ENCODE data around the gene SIDT2. TPM values are rescaled to one million over a fixed set of nuclear protein-coding genes. Genes with fewer than 3 reads are reported as not detected.

The SIDT2 gene
- total and polyA plus RNA-seq, 2 of the 8 experiments (the other 6 are each of a cell fraction or from before 2014, with no cell fraction given): 18.5 to 21.1 TPM

DNA sequence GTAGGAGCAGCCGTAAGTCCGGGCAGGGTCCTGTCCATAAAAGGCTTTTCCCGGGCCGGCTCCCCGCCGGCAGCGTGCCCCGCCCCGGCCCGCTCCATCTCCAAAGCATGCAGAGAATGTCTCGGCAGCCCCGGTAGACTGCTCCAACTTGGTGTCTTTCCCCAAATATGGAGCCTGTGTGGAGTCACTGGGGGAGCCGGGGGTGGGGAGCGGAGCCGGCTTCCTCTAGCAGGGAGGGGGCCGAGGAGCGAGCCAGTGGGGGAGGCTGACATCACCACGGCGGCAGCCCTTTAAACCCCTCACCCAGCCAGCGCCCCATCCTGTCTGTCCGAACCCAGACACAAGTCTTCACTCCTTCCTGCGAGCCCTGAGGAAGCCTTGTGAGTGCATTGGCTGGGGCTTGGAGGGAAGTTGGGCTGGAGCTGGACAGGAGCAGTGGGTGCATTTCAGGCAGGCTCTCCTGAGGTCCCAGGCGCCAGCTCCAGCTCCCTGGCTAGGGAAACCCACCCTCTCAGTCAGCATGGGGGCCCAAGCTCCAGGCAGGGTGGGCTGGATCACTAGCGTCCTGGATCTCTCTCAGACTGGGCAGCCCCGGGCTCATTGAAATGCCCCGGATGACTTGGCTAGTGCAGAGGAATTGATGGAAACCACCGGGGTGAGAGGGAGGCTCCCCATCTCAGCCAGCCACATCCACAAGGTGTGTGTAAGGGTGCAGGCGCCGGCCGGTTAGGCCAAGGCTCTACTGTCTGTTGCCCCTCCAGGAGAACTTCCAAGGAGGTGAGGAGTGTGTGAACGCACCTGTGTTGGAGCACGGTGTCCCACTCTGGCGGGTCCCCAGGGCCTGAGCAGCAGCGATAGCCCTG, 20.7 kb downstream of the SIDT2 start, which contains the start of gene TAGLN (continued):
- TF ChIP-seq TAF1 (IDR thresholded peaks at IDR 0.05; ENCODE audit: low read depth, low read length): peak; percentile 81
- peak; percentile 39 to 81 for TF ChIP-seq POLR2A (IDR thresholded peaks at IDR 0.05; ENCODE audit: control extremely low read depth in 1 of 2, low read depth in 2 of 2, low read length in 2 of 2)
- TF ChIP-seq SRF (IDR thresholded peaks at IDR 0.05; ENCODE audit: low read depth, low read length): peak; percentile 96
- TF ChIP-seq RFX5 (IDR thresholded peaks at IDR 0.05; ENCODE audit: borderline replicate concordance, low read depth, low read length): no peak
- TF ChIP-seq, protein P1, sequence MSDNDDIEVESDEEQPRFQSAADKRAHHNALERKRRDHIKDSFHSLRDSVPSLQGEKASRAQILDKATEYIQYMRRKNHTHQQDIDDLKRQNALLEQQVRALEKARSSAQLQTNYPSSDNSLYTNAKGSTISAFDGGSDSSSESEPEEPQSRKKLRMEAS (IDR thresholded peaks at IDR 0.05): no peak
- no peak for TF ChIP-seq CEBPB (IDR thresholded peaks at IDR 0.05; ENCODE audit: low read depth, low read length)
- no peak for TF ChIP-seq CBX8 (IDR thresholded peaks at IDR 0.05; ENCODE audit: borderline replicate concordance, low read depth, low read length)
- no peak for TF ChIP-seq SP4 (IDR thresholded peaks at IDR 0.05; ENCODE audit: low read length)
- TF ChIP-seq SIN3A (conservative IDR thresholded peaks at IDR 0.05 in 1 of 2, IDR thresholded peaks at IDR 0.05 in 1 of 2; ENCODE audit: low read depth in 1 of 2, low read length in 2 of 2): no peak
- no peak for TF ChIP-seq EGR1 (IDR thresholded peaks at IDR 0.05; ENCODE audit: borderline replicate concordance, low read depth, low read length)
- TF ChIP-seq ZNF274 (IDR thresholded peaks at IDR 0.05; ENCODE audit: borderline replicate concordance, extremely low read depth, low read length): no peak
- TF ChIP-seq KDM4A (IDR thresholded peaks at IDR 0.05; ENCODE audit: low read depth, low read length, severe bottlenecking): peak; percentile 23
- TF ChIP-seq HDAC2 (IDR thresholded peaks at IDR 0.05; ENCODE audit: borderline replicate concordance in 1 of 2, low read depth in 2 of 2, low read length in 2 of 2): no peak
- TF ChIP-seq SP2 (IDR thresholded peaks at IDR 0.05; ENCODE audit: low read length): no peak
- no peak for TF ChIP-seq SIX5 (IDR thresholded peaks at IDR 0.05; ENCODE audit: low read depth, low read length)
- TF ChIP-seq, protein P2, sequence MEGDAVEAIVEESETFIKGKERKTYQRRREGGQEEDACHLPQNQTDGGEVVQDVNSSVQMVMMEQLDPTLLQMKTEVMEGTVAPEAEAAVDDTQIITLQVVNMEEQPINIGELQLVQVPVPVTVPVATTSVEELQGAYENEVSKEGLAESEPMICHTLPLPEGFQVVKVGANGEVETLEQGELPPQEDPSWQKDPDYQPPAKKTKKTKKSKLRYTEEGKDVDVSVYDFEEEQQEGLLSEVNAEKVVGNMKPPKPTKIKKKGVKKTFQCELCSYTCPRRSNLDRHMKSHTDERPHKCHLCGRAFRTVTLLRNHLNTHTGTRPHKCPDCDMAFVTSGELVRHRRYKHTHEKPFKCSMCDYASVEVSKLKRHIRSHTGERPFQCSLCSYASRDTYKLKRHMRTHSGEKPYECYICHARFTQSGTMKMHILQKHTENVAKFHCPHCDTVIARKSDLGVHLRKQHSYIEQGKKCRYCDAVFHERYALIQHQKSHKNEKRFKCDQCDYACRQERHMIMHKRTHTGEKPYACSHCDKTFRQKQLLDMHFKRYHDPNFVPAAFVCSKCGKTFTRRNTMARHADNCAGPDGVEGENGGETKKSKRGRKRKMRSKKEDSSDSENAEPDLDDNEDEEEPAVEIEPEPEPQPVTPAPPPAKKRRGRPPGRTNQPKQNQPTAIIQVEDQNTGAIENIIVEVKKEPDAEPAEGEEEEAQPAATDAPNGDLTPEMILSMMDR (IDR thresholded peaks at IDR 0.05; ENCODE audit: control extremely low read depth in 1 of 3, insufficient read depth in 1 of 3, low read depth in 1 of 3, low read length in 3 of 3): no peak
- TF ChIP-seq HDAC6 (IDR thresholded peaks at IDR 0.05; ENCODE audit: low read depth, low read length): no peak
- TF ChIP-seq YY1 (IDR thresholded peaks at IDR 0.05; ENCODE audit: low read depth, low read length): no peak; the same call in 1 of the 2 replicates
- TF ChIP-seq NANOG (IDR thresholded peaks at IDR 0.05; ENCODE audit: insufficient read depth, low read depth, low read length, poor library complexity, severe bottlenecking): no peak
- no peak for TF ChIP-seq CTBP2 (IDR thresholded peaks at IDR 0.05; ENCODE audit: borderline replicate concordance, insufficient read depth, insufficient read length, low read length)
- TF ChIP-seq EZH2 (IDR thresholded peaks at IDR 0.05; ENCODE audit: low read depth, low read length, severe bottlenecking): no peak

Measured in H1 (cell line).